Measurements from ENCODE around the gene MAP7.

GRCh38 chr6:136471922-136472321, 78.3 kb downstream of the MAP7 start:
- TF ChIP-seq EZH2 (IDR thresholded peaks at IDR 0.05; ENCODE audit: borderline replicate concordance, insufficient read depth, low read length, poor library complexity, severe bottlenecking) (no peak), CTCF (IDR thresholded peaks at IDR 0.05; ENCODE audit: poor library complexity, severe bottlenecking) (no peak), REST (IDR thresholded peaks at IDR 0.05; ENCODE audit: borderline replicate concordance) (no peak), RAD21 (conservative IDR thresholded peaks at IDR 0.05) (no peak), POLR2AphosphoS5 (IDR thresholded peaks at IDR 0.05) (no peak), EP300 (conservative IDR thresholded peaks at IDR 0.05; ENCODE audit: poor library complexity, severe bottlenecking) (no peak)

Data from neural cell (in vitro differentiated cells).